ENCODE results near the gene FTSJ3.
A peak's percentile ranks its signal among the peaks of the same experiment; 100 is the strongest.

The FTSJ3 gene

DNA sequence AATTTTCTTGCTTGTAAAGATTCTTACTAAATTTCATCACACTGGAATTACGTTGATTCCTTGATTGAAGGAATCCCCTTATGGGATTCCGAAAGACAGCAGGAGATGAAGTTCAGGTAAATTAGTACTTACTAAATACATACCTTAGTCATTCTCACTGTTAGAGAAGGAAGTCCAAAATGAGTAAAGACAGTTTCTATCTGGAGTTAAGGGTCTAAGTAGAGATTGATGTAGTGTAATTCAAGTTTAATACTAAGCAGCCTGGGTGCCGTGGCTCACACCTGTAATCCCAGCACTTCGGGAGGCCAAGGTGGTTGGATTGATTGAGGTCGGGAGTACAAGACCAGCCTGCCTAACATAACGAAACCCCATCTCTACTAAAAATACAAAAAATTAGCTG is 43.9 kb downstream of the FTSJ3 start:
- no peak for DNase-seq

GRCh38 chr17:63780928-63781327 is 46.5 kb downstream of the FTSJ3 start:
- no peak for DNase-seq

GRCh38 chr17:63780507-63780906 is 47.0 kb downstream of the FTSJ3 start:
- no peak for DNase-seq

DNA sequence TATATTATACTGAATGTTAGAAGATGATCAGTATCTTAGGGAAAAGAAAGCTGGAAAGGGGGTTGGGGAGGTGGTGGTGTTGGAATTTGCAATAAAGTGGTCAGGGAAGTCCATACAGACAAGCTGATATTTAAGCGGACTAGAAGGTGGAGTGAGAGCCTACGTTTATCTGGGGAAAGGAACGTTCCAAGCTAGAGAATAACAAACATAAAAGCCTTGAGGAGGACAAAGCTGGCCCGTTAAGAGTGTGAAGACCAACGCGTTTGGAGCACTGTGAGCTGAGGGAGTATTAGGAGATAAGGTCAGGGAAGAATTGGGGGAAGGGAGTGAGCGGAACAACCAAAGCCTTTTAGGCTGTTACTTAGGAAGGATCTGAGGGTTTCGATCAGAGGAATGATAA is 52.0 kb downstream of the FTSJ3 start:
- peak; percentile 67 for DNase-seq

DNA sequence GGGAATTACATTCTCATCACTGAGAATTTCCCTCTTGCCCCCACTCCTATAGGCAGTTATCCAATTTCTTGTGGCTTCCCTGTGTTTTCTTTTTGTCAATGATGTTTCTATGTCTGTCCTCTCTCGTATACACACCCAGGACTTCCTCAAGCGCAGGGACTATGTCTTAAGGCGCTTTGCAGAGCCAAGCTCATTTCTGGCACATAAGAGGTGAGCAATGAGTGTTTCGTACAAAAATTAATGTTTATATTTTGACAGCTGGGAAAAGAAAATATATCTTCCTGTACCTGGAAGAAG is 52.5 kb downstream of the FTSJ3 start:
- peak; percentile 59 for DNase-seq

DNA sequence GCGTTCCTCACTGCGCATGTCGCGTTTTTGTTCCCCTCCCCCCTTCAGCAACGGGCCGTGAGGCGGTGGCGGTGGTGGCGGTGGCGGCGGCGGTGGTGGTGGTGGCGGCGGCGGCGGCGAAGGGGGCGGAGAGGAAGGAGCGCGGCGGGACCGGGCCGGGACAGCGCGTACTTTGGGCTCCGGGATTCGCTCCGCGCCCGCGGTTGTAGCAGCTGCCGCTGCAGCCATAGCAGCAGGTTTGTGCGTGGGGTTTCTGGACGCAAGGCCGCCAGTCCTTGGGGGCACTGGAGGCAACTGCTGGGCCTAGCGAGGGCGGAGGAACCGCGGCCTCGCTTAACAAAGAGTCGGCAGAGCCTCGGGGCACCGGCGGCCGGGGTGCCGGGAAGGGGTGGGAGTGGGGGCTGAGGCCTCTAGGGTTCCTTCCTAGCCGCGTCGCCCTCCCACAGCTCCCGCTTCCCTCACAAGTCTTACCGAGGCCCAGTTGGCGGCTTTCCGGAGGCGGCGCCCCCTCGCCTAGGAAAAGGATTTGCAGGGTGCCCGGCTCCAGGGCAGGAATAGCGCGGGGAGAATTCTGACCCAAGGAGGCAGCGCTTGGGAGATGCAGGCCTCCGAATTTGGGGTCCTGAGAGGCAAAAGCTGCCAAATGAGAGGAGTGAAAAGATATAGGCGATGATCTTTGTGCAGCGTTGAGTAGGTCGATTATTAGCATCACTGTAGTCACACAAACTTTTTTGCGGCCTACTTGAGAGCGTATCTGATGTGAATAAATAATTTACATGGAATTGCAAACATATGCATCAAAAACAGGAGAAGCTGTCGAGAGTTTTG is 53.1 kb downstream of the FTSJ3 start, which contains the start of gene DDX42:
Gene DDX42 (plus strand): TSS at position 30 of the 828 bp plus-strand sequence. CDS start 12,880 bp downstream, outside the sequence.
- peak; percentile 71 for DNase-seq

- peak; percentile 99 for DNase-seq
These were observed 54.0 kb downstream of the FTSJ3 start, which contains the start of gene CCDC47 for GRCh38 chr17:63773272-63774140. Gene CCDC47, minus strand, starts transcription at chr17:63773597. Its CDS starts 7,422 bp downstream, at chr17:63766175.

DNA sequence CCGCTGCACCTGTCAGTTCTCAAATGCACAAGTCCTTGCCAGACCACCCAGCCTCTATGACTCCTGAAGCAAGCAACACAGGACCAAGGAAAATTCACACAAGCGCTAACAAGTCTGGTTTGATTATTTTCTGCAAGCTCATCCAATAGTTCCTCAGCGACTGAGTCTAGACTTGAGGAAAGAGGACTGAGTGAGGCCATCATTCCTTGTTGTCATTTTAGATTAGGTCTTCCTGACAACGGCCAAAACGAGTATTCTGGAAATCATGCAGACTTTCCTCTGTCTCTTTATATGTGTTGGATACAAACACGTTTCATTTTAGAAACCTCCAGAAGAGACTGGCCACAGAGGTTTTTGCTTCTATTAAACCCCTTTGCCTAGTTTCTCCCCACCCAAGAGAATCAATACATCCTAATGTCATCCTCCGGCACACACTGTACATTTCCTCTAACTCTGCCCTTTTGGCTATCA is 54.6 kb downstream of the FTSJ3 start:
- DNase-seq: peak; percentile 72
